PC-3 (cell line): Measurements from ENCODE around the gene ATG5.

Experiments used
- CTCF ChIP-seq: fragments of 300-600 bp; sonication (generic); conservative IDR thresholded peaks from 2 replicates; pipeline ENCODE4 v1.5.1; 2017; ENCODE audit warnings: antibody characterized with exemption, low read depth, mild to moderate bottlenecking, low read length
- EZH2phosphoT487 ChIP-seq: fragments of 300-600 bp; sonication (generic); IDR thresholded peaks from 2 replicates; pipeline ENCODE4 v1.6.1; 2018; ENCODE audit warnings: mild to moderate bottlenecking, antibody characterized with exemption, low read length, borderline replicate concordance

- TF ChIP-seq CTCF (no peak), EZH2phosphoT487 (no peak)
These were observed 35.5 kb upstream of the ATG5 start for GRCh38 chr6:106360989-106361430.
